ENCODE measurements around the gene DNHD1.

Gene DNHD1

GRCh38 chr11:6574816-6575715 lies 78.0 kb downstream of the DNHD1 start:
- TF ChIP-seq, protein P1, sequence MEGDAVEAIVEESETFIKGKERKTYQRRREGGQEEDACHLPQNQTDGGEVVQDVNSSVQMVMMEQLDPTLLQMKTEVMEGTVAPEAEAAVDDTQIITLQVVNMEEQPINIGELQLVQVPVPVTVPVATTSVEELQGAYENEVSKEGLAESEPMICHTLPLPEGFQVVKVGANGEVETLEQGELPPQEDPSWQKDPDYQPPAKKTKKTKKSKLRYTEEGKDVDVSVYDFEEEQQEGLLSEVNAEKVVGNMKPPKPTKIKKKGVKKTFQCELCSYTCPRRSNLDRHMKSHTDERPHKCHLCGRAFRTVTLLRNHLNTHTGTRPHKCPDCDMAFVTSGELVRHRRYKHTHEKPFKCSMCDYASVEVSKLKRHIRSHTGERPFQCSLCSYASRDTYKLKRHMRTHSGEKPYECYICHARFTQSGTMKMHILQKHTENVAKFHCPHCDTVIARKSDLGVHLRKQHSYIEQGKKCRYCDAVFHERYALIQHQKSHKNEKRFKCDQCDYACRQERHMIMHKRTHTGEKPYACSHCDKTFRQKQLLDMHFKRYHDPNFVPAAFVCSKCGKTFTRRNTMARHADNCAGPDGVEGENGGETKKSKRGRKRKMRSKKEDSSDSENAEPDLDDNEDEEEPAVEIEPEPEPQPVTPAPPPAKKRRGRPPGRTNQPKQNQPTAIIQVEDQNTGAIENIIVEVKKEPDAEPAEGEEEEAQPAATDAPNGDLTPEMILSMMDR (conservative IDR thresholded peaks at IDR 0.05) = no peak
- no peak overlapping the region for H3K27ac ChIP-seq

DNA sequence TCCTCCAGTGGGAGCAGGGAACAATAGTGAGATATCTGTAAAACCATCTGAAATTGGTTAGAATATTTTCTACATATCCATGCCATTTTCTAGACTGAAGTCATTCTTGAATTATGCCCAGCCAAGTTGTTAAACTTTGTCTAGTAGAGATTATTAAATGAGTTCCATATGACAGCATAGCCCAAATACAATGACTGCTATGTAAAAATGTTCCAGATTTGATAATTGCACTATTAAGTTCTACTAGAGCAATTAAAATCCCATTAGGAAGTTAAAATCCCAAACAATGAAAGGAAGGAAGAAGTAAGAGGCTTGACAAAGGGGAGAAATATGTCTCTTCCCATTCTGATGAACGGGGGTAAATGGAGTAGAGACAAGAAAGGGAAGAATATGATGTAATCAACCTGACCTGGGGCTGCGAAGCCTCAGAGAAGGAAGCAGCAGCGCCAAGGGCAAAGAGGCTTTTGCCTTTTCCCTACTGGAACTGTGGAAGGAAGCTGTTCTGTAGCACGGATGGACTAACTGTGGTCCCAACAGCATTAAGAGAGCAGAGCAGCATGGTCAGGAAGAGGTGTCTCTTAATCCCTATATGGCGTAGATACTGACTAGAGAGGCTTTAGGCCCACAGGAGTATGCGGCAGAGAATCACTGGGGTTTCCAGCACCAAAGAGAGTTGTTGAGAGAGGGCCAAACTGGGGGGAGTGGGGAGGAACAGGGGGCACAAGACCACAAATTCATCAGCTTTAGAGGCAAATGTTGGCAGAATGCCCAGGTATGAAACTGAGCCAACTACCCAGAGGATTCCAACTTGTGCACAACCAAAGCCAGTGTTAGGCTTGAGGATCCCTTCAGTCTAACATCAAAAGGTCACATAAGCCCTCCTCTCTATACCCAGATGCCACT lies 79.6 kb downstream of the DNHD1 start:
- H3K27ac ChIP-seq = no peak overlapping the region
- TF ChIP-seq, protein P1 (conservative IDR thresholded peaks at IDR 0.05) = no peak

- TF ChIP-seq, protein P1 (conservative IDR thresholded peaks at IDR 0.05) = no peak
- no peak overlapping the region for H3K27ac ChIP-seq
Observed at GRCh38 chr11:6578134-6578533, 81.1 kb downstream of the DNHD1 start.

DNA sequence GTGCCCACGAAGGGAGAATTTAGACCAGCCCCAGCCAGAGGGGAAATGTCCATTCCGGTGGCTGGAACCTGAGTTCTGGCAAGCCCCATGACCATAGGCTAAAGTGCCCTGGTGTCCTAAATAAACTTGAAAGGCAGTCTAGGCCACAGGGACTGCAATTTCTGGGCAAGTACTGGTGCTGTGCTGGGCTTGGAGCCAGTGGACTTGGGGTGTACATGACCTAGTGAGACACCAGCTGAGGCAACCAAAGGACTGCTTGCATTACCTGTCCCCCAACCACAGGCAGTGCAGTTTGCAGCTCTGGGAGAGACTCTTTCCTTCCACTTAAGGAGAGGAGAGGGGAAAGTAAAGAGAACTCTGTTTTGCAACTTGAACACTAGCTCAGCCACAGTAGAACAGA lies 82.6 kb downstream of the DNHD1 start:
- no peak overlapping the region for H3K27ac ChIP-seq
- TF ChIP-seq, protein P1 (conservative IDR thresholded peaks at IDR 0.05) = no peak

DNA sequence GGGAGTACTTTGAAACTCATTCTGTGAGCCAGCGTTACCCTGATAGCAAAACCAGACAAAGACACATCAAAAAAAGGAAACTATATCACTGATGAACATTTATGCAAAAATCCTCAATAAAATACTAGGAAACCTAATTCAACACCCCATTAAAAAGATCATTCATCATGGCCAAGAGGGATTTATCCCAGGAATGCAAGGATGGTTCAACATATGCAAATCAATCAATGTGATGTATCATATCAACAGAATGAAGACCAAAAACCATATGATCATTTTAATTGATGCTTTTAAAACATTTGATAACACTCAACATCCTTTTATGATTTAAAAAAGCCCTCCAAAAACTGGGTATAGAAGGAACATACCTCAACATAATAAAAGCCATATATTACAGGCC lies 86.5 kb downstream of the DNHD1 start:
- TF ChIP-seq, protein P1 (conservative IDR thresholded peaks at IDR 0.05) = no peak
- H3K27ac ChIP-seq = no peak overlapping the region

DNA sequence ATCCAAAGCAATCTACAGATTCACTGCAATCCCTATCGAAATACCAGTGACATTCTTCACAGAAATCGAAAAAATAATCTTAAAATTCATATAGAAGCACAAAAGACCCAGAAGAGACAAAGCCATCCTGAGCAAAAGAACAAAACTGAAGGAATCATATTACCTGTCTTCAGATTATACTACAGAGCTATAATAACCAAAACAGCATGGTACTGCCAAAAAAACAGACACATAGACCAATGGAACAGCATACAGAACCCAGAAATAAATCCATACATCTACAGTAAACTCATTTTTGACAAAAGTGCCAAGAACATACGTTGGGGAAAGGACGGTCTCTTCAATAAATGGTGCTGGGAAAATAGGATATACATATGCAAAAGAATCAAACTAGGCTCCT lies 87.4 kb downstream of the DNHD1 start:
- H3K27ac ChIP-seq = no peak overlapping the region
- TF ChIP-seq, protein P1 (conservative IDR thresholded peaks at IDR 0.05) = no peak
